ENCODE results near the gene SDC1. TPM values are rescaled to one million over a fixed set of nuclear protein-coding genes. Genes with fewer than 3 reads are reported as not detected.

SDC1 gene
- total and polyA plus RNA-seq, 2 experiments from 2014 or later, result 92.3 to 107 TPM

DNA sequence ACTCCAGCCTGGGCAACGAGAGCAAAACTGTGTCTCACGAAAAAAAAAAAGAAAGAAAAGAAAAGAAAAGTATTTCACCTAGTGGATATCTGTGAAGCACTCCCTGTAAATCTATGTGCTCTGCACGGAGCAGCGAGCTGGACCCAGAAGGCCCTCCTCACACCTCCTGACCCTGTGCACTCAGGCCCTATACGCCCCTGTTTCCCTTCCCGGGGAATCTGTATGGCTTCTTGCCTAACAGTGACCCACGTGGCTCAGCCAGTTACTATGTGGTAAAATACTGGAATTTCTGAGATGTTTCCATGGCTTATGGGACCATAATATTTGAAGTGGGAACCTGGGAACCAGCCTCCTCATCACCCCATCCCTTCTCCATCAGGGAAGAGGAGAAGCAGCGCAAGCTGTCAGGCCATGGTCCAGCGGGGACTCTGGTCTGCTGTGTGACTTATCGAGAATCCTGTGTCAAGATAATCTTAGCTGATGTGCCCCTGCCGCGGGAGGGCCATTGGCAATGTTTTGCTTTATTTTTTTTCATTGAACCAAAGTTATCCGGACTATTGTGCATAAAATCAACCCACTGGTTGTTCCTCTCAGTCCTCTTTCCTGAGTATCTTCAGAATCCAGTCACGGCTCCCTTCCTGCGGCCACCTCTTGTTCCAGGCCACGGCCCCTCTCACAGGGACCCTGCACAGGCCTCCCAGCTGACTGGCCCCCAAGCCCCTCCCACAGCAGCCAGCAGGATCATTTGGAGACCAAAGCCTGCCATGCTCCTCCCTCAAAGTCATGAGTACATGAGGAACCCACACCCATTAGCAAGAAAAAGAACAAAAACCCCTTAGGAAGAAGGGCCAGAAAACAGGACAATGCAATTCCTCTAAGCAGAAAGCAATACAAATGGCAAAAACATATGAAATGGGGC lies 30.6 kb downstream of the SDC1 start:
- Histone ChIP-seq H3K79me2 (no peaks in the 10 kb centered on the region), H3K4me2 (no peak overlapping the region), H3K4me1 (ENCODE audit: insufficient read depth) (peaks cover 38% of the 10 kb centered on the region), H3K9me2 (replicated peaks; ENCODE audit: insufficient read depth) (no peaks in the 10 kb centered on the region), H4K20me1 (ENCODE audit: insufficient read depth, poor library complexity, severe bottlenecking) (no peaks in the 10 kb centered on the region), H3K36me3 (replicated peaks; ENCODE audit: insufficient read depth, low read depth) (no peaks in the 10 kb centered on the region), H2AFZ (no peak overlapping the region), H3K27me3 (no peaks in the 10 kb centered on the region), H3K27ac (no peak overlapping the region), H3K9me3 (ENCODE audit: low read depth) (no peaks in the 10 kb centered on the region), H3K4me3 (no peak overlapping the region)
- no peak for DNase-seq (ENCODE audit: low spot score)
- TF ChIP-seq EZH2 (IDR thresholded peaks at IDR 0.05; ENCODE audit: borderline replicate concordance), result no peak
- no peak for TF ChIP-seq EZH2phosphoT487 (IDR thresholded peaks at IDR 0.05; ENCODE audit: low read depth, severe bottlenecking, unreplicated experiment)
- TF ChIP-seq, protein P1, sequence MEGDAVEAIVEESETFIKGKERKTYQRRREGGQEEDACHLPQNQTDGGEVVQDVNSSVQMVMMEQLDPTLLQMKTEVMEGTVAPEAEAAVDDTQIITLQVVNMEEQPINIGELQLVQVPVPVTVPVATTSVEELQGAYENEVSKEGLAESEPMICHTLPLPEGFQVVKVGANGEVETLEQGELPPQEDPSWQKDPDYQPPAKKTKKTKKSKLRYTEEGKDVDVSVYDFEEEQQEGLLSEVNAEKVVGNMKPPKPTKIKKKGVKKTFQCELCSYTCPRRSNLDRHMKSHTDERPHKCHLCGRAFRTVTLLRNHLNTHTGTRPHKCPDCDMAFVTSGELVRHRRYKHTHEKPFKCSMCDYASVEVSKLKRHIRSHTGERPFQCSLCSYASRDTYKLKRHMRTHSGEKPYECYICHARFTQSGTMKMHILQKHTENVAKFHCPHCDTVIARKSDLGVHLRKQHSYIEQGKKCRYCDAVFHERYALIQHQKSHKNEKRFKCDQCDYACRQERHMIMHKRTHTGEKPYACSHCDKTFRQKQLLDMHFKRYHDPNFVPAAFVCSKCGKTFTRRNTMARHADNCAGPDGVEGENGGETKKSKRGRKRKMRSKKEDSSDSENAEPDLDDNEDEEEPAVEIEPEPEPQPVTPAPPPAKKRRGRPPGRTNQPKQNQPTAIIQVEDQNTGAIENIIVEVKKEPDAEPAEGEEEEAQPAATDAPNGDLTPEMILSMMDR (IDR thresholded peaks at IDR 0.05; ENCODE audit: poor library complexity), result no peak
- WGBS (ENCODE audit: low lambda C conversion rate, missing lambda C conversion rate), result 90% methylated on average over 16 of the region's 16 CpGs

DNA sequence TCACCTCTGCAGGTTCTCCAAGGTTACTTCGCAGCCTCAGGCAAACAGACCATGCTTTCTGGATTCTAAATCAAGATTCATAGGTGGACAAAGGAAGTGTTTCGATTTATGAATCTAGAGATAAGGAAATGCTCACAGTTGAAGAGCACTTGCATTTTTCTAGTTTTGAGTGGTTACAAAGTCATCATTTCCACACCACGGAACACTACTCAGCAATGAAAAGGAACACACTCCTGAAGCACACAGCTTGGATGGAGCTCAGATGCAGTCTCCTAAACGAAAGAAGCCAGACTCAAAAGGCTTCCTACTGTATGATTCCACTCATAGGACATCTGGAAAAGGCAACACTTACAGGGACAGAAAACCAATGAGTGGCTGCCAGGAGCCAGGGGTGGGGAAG lies 31.7 kb downstream of the SDC1 start:
- H3K4me1 ChIP-seq (ENCODE audit: insufficient read depth), result peaks cover 44% of the 10 kb centered on the region
- H3K9me3 ChIP-seq (ENCODE audit: low read depth), result no peaks in the 10 kb centered on the region
- H2AFZ ChIP-seq, result no peak overlapping the region
- no peak overlapping the region for H3K27ac ChIP-seq
- no peak overlapping the region for H3K4me3 ChIP-seq
- no peaks in the 10 kb centered on the region for H3K79me2 ChIP-seq
- H3K36me3 ChIP-seq (replicated peaks; ENCODE audit: insufficient read depth, low read depth), result no peaks in the 10 kb centered on the region
- no peaks in the 10 kb centered on the region for H3K27me3 ChIP-seq
- DNase-seq (ENCODE audit: low spot score), result no peak
- H3K9me2 ChIP-seq (replicated peaks; ENCODE audit: insufficient read depth), result no peaks in the 10 kb centered on the region
- no peaks in the 10 kb centered on the region for H4K20me1 ChIP-seq (ENCODE audit: insufficient read depth, poor library complexity, severe bottlenecking)
- 91% methylated on average over 4 of the region's 4 CpGs for WGBS (ENCODE audit: low lambda C conversion rate, missing lambda C conversion rate)
- no peak overlapping the region for H3K4me2 ChIP-seq
- TF ChIP-seq EZH2phosphoT487 (IDR thresholded peaks at IDR 0.05; ENCODE audit: low read depth, severe bottlenecking, unreplicated experiment) (no peak), EZH2 (IDR thresholded peaks at IDR 0.05; ENCODE audit: borderline replicate concordance) (no peak)
- TF ChIP-seq, protein P1 (IDR thresholded peaks at IDR 0.05; ENCODE audit: poor library complexity), result no peak

DNA sequence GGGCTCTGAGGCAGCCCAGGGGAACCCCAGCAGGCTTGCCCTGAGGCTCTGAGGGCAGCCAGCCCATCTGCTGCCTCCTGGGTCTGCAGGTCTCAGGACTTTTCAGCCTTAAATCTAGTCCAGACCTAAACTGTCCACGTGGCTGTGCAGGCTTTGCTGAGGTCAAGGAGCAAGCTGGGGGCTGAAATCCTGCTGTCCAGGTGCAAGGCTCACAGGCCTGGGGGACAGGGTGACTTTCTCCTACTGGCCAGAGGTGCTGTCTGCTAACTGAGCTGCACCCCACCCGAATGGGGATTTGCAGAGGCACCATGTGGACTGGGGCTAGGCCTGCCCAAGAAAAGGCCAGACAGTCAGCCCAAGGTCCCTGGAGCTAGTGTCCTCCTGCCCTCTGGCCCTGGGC lies 32.1 kb downstream of the SDC1 start:
- Histone ChIP-seq H3K27me3 (no peaks in the 10 kb centered on the region), H2AFZ (no peak overlapping the region), H3K4me1 (ENCODE audit: insufficient read depth) (peaks cover 44% of the 10 kb centered on the region), H3K36me3 (replicated peaks; ENCODE audit: insufficient read depth, low read depth) (no peaks in the 10 kb centered on the region), H3K79me2 (no peaks in the 10 kb centered on the region), H4K20me1 (ENCODE audit: insufficient read depth, poor library complexity, severe bottlenecking) (no peaks in the 10 kb centered on the region), H3K27ac (no peak overlapping the region), H3K4me3 (no peak overlapping the region), H3K4me2 (no peak overlapping the region), H3K9me2 (replicated peaks; ENCODE audit: insufficient read depth) (no peaks in the 10 kb centered on the region), H3K9me3 (ENCODE audit: low read depth) (no peaks in the 10 kb centered on the region)
- 58% methylated on average over 2 of the region's 2 CpGs for WGBS (ENCODE audit: low lambda C conversion rate, missing lambda C conversion rate)
- TF ChIP-seq EZH2 (IDR thresholded peaks at IDR 0.05; ENCODE audit: borderline replicate concordance) (no peak), EZH2phosphoT487 (IDR thresholded peaks at IDR 0.05; ENCODE audit: low read depth, severe bottlenecking, unreplicated experiment) (no peak)
- TF ChIP-seq, protein P1 (IDR thresholded peaks at IDR 0.05; ENCODE audit: poor library complexity), result no peak
- no peak for DNase-seq (ENCODE audit: low spot score)
